Lower lobe of right lung (tissue), 2 donors: Measurements from ENCODE around the gene RCAN3. TPM values are rescaled to one million over a fixed set of nuclear protein-coding genes. Genes with fewer than 3 reads are reported as not detected.

Experiments used
- ATAC-seq, 2 donors: fragments of 200-7000 bp; cut with Tn5 transposase; one replicate each; pipeline ENCODE4 v1.9.1; 2020 to 2022; ENCODE audit warnings: mild to moderate bottlenecking in 2 of 2, moderate library complexity in 2 of 2
- DNase-seq: peaks from one replicate; pipeline ENCODE4 v3.0.0-alpha.2; 2020
- H3K27ac ChIP-seq: fragments of 200-600 bp; one replicate; pipeline ENCODE4 v1.8.0; 2022
- H3K27me3 ChIP-seq: fragments of 200-600 bp; one replicate; pipeline ENCODE4 v1.8.0; 2022; ENCODE audit warnings: low read depth
- H3K36me3 ChIP-seq: fragments of 200-600 bp; one replicate; pipeline ENCODE4 v1.8.0; 2022; ENCODE audit warnings: mild to moderate bottlenecking
- H3K4me1 ChIP-seq: fragments of 200-600 bp; one replicate; pipeline ENCODE4 v1.8.0; 2022
- H3K4me3 ChIP-seq: fragments of 200-600 bp; one replicate; pipeline ENCODE4 v1.8.0; 2022; ENCODE audit warnings: mild to moderate bottlenecking
- H3K9me3 ChIP-seq: fragments of 200-600 bp; one replicate; pipeline ENCODE4 v1.8.0; 2022
- intact Hi-C: fragments of 100-400 bp; cut with DNase I; formaldehyde crosslinking; loops from one replicate; pipeline ENCODE4 v1.11.0; 2022
- total RNA-seq: library from RNA; stranded (reverse); fragmentation: NEBNext Ultra II Directional; extraction: Animal tissue kit (Norgen Biotek cat#: 25700); gene quantifications from one replicate; pipeline ENCODE4 v1.2.1, GENCODE V29; 2021
- TF ChIP-seq, protein P1 (sequence below): fragments of 200-600 bp; IDR thresholded peaks from one replicate; pipeline ENCODE4 v1.8.0; 2022; ENCODE audit warnings: antibody characterized with exemption, mild to moderate bottlenecking
- donor health status: DM: no; HTN: yes; CAD: no; lungs with severe emphysema.

RCAN3 gene
- total RNA-seq, 1 donor from 2014 or later = 16.7 TPM

DNA sequence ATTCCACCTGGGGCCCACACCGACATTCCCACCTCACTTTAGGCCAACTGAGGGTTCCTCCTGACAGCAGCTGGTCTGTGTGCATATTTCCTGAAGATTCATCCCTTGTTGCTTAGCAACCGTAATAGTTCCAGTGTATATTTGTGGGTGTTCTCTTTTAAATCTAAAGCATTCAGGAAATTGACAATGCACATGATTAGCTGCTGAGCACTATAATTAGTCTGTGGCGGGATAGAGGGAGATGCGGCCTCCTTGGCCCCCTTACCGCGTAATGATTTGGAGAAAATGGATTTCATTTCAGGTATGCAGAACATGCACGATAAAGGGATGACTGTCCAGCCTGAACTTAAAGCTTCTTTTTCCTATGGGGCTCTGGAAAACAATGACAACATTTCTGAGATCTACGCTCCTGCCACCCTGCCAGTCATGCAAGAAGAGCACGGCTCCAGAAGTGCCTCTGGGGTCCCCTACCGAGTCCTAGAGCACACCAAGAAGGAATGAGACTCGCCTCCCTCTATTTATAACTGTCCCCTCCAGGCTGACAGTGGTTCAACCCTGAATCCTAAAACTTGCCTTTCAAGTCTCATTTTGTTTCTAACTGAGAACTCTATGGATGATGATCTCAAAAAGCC, 33.8 kb upstream of the RCAN3 start:
- no peak overlapping the region for H3K27ac ChIP-seq
- TF ChIP-seq, protein P1, sequence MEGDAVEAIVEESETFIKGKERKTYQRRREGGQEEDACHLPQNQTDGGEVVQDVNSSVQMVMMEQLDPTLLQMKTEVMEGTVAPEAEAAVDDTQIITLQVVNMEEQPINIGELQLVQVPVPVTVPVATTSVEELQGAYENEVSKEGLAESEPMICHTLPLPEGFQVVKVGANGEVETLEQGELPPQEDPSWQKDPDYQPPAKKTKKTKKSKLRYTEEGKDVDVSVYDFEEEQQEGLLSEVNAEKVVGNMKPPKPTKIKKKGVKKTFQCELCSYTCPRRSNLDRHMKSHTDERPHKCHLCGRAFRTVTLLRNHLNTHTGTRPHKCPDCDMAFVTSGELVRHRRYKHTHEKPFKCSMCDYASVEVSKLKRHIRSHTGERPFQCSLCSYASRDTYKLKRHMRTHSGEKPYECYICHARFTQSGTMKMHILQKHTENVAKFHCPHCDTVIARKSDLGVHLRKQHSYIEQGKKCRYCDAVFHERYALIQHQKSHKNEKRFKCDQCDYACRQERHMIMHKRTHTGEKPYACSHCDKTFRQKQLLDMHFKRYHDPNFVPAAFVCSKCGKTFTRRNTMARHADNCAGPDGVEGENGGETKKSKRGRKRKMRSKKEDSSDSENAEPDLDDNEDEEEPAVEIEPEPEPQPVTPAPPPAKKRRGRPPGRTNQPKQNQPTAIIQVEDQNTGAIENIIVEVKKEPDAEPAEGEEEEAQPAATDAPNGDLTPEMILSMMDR = no peak
- DNase-seq (no peak), ATAC-seq (no peak)
- H3K9me3 ChIP-seq = no peaks in the 10 kb centered on the region
- H3K27me3 ChIP-seq = no peaks in the 10 kb centered on the region
- intact Hi-C loops = no loop called here
- no peaks in the 10 kb centered on the region for H3K4me1 ChIP-seq
- no peak overlapping the region for H3K4me3 ChIP-seq
- peaks cover 32% of the 10 kb centered on the region for H3K36me3 ChIP-seq

DNA sequence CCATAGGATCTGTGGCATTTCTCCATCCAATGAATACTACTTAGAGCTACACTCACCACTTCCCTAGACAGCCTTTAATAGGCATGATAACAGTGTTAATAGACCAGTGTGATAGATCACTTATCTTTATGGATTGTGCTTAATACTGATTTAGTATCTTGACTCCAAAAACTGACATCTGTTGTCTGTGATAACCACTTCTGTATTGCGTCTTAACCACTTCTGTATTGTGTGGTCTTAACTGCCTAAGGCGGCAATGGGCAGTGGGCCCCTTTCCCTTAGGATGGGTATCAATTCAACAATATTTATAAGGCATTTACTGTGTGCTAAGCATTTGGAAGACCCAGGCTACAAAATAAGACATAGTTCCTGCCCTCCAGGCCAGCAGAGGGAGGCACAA, 32.0 kb upstream of the RCAN3 start:
- no peak for ATAC-seq
- H3K36me3 ChIP-seq = peaks cover 19% of the 10 kb centered on the region
- H3K27ac ChIP-seq = no peak overlapping the region
- no peak overlapping the region for H3K4me3 ChIP-seq
- no peaks in the 10 kb centered on the region for H3K27me3 ChIP-seq
- H3K9me3 ChIP-seq = no peaks in the 10 kb centered on the region
- intact Hi-C loops = no loop called here
- no peak for DNase-seq
- TF ChIP-seq, protein P1 = no peak
- no peaks in the 10 kb centered on the region for H3K4me1 ChIP-seq

GRCh38 chr1:24472527-24473251, 29.9 kb upstream of the RCAN3 start:
- Histone ChIP-seq H3K9me3 (no peaks in the 10 kb centered on the region), H3K36me3 (peaks cover 16% of the 10 kb centered on the region), H3K4me3 (no peak overlapping the region), H3K27me3 (no peaks in the 10 kb centered on the region), H3K4me1 (no peaks in the 10 kb centered on the region), H3K27ac (no peak overlapping the region)
- DNase-seq (no peak), ATAC-seq (no peak)
- TF ChIP-seq, protein P1 = no peak
- intact Hi-C loops = no loop called here

DNA sequence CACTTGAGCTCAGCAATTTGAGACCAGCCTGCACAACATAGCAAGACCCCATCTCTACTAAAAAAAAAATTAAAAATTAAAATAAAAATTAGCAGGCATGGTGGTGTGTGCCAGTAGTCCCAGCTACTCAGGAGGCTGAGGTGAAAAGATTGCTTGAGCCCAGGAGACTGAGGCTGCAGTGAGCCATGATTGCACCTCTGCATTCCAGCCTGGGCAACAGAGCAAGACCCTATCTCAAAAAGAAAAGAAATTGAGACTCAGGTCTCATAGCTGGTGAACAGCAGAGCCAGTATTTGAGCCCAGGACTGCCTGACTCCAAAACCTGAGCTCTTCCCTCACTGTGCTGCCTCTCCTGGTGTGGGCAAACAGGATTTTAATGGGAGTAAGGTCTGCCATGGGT, 28.4 kb upstream of the RCAN3 start:
- no peaks in the 10 kb centered on the region for H3K9me3 ChIP-seq
- intact Hi-C loops = no loop called here
- TF ChIP-seq, protein P1 = no peak

GRCh38 chr1:24475700-24476099, 26.9 kb upstream of the RCAN3 start:
- TF ChIP-seq, protein P1 = no peak
- Histone ChIP-seq H3K4me3 (no peak overlapping the region), H3K9me3 (no peaks in the 10 kb centered on the region), H3K4me1 (no peaks in the 10 kb centered on the region), H3K27ac (no peak overlapping the region), H3K27me3 (no peaks in the 10 kb centered on the region), H3K36me3 (no peaks in the 10 kb centered on the region)
- no peak for ATAC-seq
- DNase-seq = no peak
- intact Hi-C loops = no loop called here

More for the DNA sequence above, 28.4 kb upstream of the RCAN3 start:
- no peak overlapping the region for H3K27ac ChIP-seq
- no peak for DNase-seq
- no peak for ATAC-seq
- H3K4me1 ChIP-seq = no peaks in the 10 kb centered on the region
- H3K36me3 ChIP-seq = peaks cover 8% of the 10 kb centered on the region
- H3K4me3 ChIP-seq = no peak overlapping the region
- no peaks in the 10 kb centered on the region for H3K27me3 ChIP-seq
